Liver (tissue), 9 donors: ENCODE results near the gene SYNPO2. TPM values are rescaled to one million over a fixed set of nuclear protein-coding genes. Genes with fewer than 3 reads are reported as not detected.
A peak's percentile ranks its signal among the peaks of the same experiment; 100 is the strongest.

Experiments
- DNase-seq: peaks from one replicate; pipeline ENCODE4 v3.0.0-alpha.2; 2017; ENCODE audit warnings: low spot score
- H3K27ac ChIP-seq, 2 donors: one replicate each; pipeline ENCODE4 v1.7.0; 2013; ENCODE audit warnings: inconsistent platforms in 2 of 2, low read length in 2 of 2, control low read depth in 1 of 2, low read depth in 1 of 2, mild to moderate bottlenecking in 1 of 2
- H3K27me3 ChIP-seq, 4 donors: one replicate each; pipeline versions ENCODE4 v1.6.1 to v1.7.0; 2013; ENCODE audit warnings: low read length in 3 of 4, inconsistent platforms in 1 of 4, mild to moderate bottlenecking in 1 of 4, moderate library complexity in 1 of 4; ENCODE audit not compliant: control insufficient read depth in 4 of 4, insufficient read depth in 4 of 4
- H3K36me3 ChIP-seq, 4 donors: one replicate each; pipeline versions ENCODE4 v1.6.1 to v1.7.0; 2013; ENCODE audit warnings: low read length in 3 of 4, mild to moderate bottlenecking in 3 of 4, low read depth in 1 of 4, moderate library complexity in 1 of 4; ENCODE audit not compliant: control insufficient read depth in 4 of 4, insufficient read depth in 3 of 4
- H3K4me1 ChIP-seq, 4 donors: one replicate each; pipeline versions ENCODE4 v1.6.1 to v1.7.0; 2013; ENCODE audit warnings: low read length in 3 of 4, mild to moderate bottlenecking in 3 of 4, moderate library complexity in 1 of 4; ENCODE audit not compliant: control insufficient read depth in 4 of 4, insufficient read depth in 4 of 4
- H3K4me3 ChIP-seq, 3 donors: one replicate each; pipeline versions ENCODE4 v1.6.1 to v1.7.0; 2013; ENCODE audit warnings: low read length in 3 of 3, control low read depth in 1 of 3, low read depth in 1 of 3, mild to moderate bottlenecking in 1 of 3
- H3K9ac ChIP-seq, 2 donors: one replicate each; pipeline ENCODE4 v1.7.0; 2013; ENCODE audit warnings: low read length in 2 of 2, mild to moderate bottlenecking in 2 of 2, moderate library complexity in 2 of 2, control low read depth in 1 of 2, low read depth in 1 of 2
- H3K9me3 ChIP-seq, 4 donors: one replicate each; pipeline versions ENCODE4 v1.6.1 to v1.7.0; 2013; ENCODE audit warnings: low read length in 3 of 4; ENCODE audit not compliant: control insufficient read depth in 4 of 4
- EGR1 ChIP-seq, 2 donors: IDR thresholded peaks; 2 replicates each; pipeline ENCODE4 v1.6.1; 2016 to 2018; ENCODE audit warnings: antibody characterized with exemption in 2 of 2, low read depth in 2 of 2
- FOXA2 ChIP-seq: IDR thresholded peaks from 2 replicates; pipeline ENCODE4 v1.6.1; 2016; ENCODE audit warnings: antibody characterized with exemption
- HNF4G ChIP-seq: IDR thresholded peaks from 2 replicates; pipeline ENCODE4 v1.6.1; 2016; ENCODE audit warnings: antibody characterized with exemption
- JUND ChIP-seq, 2 donors: IDR thresholded peaks; 2 replicates each; pipeline ENCODE4 v1.6.1; 2016; ENCODE audit warnings: antibody characterized with exemption in 2 of 2
- MAX ChIP-seq: IDR thresholded peaks from 2 replicates; pipeline ENCODE4 v1.6.1; 2016; ENCODE audit warnings: antibody characterized with exemption
- RAD21 ChIP-seq, 2 donors: IDR thresholded peaks; 2 replicates each; pipeline ENCODE4 v1.6.1; 2016; ENCODE audit warnings: antibody characterized with exemption in 2 of 2, mild to moderate bottlenecking in 2 of 2
- REST ChIP-seq: IDR thresholded peaks from 2 replicates; pipeline ENCODE4 v1.6.1; 2016; ENCODE audit warnings: antibody characterized with exemption, mild to moderate bottlenecking
- TAF1 ChIP-seq: conservative IDR thresholded peaks from 2 replicates; pipeline ENCODE4 v1.6.1; 2016; ENCODE audit warnings: antibody characterized with exemption, mild to moderate bottlenecking
- YY1 ChIP-seq: IDR thresholded peaks from 2 replicates; pipeline ENCODE4 v1.6.1; 2016; ENCODE audit warnings: antibody characterized with exemption, mild to moderate bottlenecking
- WGBS: extraction: QIAGEN DNeasy Blood & Tissue Kit; methylation state at CpG from one replicate; pipeline ENCODE4 v1.1.7; 2013; 5-methylcytosine and 5-hydroxymethylcytosine counted together
- polyA plus RNA-seq, 2 donors: library from polyadenylated mRNA; stranded (reverse) in 1 of 2; unstranded in 1 of 2; fragments of 200-250 nt in 1 of 2; fragments of >200 nt in 1 of 2; fragmentation: Nextera tagmentation in 1 of 2; extraction: Ambion mirVana in 1 of 2; gene quantifications; one replicate each; pipeline versions ENCODE4 v1.2.1 to v1.2.3, GENCODE V29; 2013 to 2015
- total RNA-seq, 2 donors: library from RNA; depleted of rRNA; stranded (reverse); fragments of >200 nt; gene quantifications; one replicate each; pipeline ENCODE4 v1.2.3, GENCODE V29; 2014
- donor health status: healthy.
- donor health status: healthy.
- donor health status: healthy.
- donor health status: healthy.
- donor health status: healthy.

The SYNPO2 gene, protein sequence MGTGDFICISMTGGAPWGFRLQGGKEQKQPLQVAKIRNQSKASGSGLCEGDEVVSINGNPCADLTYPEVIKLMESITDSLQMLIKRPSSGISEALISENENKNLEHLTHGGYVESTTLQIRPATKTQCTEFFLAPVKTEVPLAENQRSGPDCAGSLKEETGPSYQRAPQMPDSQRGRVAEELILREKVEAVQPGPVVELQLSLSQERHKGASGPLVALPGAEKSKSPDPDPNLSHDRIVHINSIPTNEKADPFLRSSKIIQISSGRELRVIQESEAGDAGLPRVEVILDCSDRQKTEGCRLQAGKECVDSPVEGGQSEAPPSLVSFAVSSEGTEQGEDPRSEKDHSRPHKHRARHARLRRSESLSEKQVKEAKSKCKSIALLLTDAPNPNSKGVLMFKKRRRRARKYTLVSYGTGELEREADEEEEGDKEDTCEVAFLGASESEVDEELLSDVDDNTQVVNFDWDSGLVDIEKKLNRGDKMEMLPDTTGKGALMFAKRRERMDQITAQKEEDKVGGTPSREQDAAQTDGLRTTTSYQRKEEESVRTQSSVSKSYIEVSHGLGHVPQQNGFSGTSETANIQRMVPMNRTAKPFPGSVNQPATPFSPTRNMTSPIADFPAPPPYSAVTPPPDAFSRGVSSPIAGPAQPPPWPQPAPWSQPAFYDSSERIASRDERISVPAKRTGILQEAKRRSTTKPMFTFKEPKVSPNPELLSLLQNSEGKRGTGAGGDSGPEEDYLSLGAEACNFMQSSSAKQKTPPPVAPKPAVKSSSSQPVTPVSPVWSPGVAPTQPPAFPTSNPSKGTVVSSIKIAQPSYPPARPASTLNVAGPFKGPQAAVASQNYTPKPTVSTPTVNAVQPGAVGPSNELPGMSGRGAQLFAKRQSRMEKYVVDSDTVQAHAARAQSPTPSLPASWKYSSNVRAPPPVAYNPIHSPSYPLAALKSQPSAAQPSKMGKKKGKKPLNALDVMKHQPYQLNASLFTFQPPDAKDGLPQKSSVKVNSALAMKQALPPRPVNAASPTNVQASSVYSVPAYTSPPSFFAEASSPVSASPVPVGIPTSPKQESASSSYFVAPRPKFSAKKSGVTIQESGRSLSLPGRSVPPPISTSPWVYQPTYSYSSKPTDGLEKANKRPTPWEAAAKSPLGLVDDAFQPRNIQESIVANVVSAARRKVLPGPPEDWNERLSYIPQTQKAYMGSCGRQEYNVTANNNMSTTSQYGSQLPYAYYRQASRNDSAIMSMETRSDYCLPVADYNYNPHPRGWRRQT
- 10 to 100 TPM in 1 of 2 donors, 1 to 10 TPM in 1; 2.7 to 10.9 TPM for total RNA-seq
- 1 to 10 TPM; 2.4 to 4.2 TPM for polyA plus RNA-seq

- H3K9ac ChIP-seq, result peak within 1 kb of the TSS in 1 of 2 donors; percentile 33
- peak; percentile 20 for TF ChIP-seq YY1
- TF ChIP-seq TAF1, result peak; percentile 52
- no peak for TF ChIP-seq EGR1 (IDR thresholded peaks at IDR 0.05; ENCODE audit: low read depth in 2 of 2)
- TF ChIP-seq RAD21 (IDR thresholded peaks at IDR 0.05), result peak in 1 of 2 donors; percentile 52
- TF ChIP-seq MAX, result no peak
- TF ChIP-seq HNF4G, result no peak
Observed at GRCh38 chr4:118888666-118889311, at the start of gene SYNPO2. SYNPO2 (plus strand) TSS chr4:118888854; CDS start chr4:118889037, 183 bp downstream.

GRCh38 chr4:118839221-118839927, 49.3 kb upstream of the SYNPO2 start:
- WGBS, result 80% methylated on average over 3 of the region's 3 CpGs
- no peaks in the 10 kb centered on the region for H3K27me3 ChIP-seq
- no peak for TF ChIP-seq RAD21 (IDR thresholded peaks at IDR 0.05)
- TF ChIP-seq REST, result no peak
- no peak for TF ChIP-seq JUND (IDR thresholded peaks at IDR 0.05)
- TF ChIP-seq MAX, result no peak
- no peak for TF ChIP-seq FOXA2

More at GRCh38 chr4:118888666-118889311, at the start of gene SYNPO2:
- Histone ChIP-seq H3K27ac (peak within 1 kb of the TSS in 1 of 2 donors; percentile 50), H3K4me3 (peak within 1 kb of the TSS in 2 of 3 donors; percentile 46 to 58), H3K27me3 (peaks cover 0 to 6% (median 0%) of the 10 kb centered on the region in 4 donors), H3K9me3 (no peaks in the 10 kb centered on the region), H3K36me3 (no peaks in the 10 kb centered on the region), H3K4me1 (peaks cover 0 to 14% (median 8%) of the 10 kb centered on the region in 4 donors)
- 8% methylated on average over 29 of the region's 29 CpGs for WGBS
- no peak for DNase-seq

More at GRCh38 chr4:118839221-118839927, 49.3 kb upstream of the SYNPO2 start:
- Histone ChIP-seq H3K4me1 (peaks cover 0 to 12% (median 7%) of the 10 kb centered on the region in 4 donors), H3K4me3 (no peak overlapping the region), H3K36me3 (no peaks in the 10 kb centered on the region), H3K9ac (no peak overlapping the region), H3K9me3 (no peaks in the 10 kb centered on the region), H3K27ac (no peak overlapping the region)
- DNase-seq, result no peak
